Activated naive CD4-positive, alpha-beta T cell treated with anti-CD3 and anti-CD28 coated beads, Interleukin-2, amount 50 U/mL, for 24 hours (primary cell): Measurements from ENCODE around the gene DLD.

Experiments used
- H3K27ac Mint-ChIP-seq: one replicate; pipeline ENCODE4 v1.8.0; 2021; ENCODE audit warnings: mild to moderate bottlenecking, mixed read lengths
- H3K27me3 Mint-ChIP-seq: one replicate; pipeline ENCODE4 v1.8.0; 2021; ENCODE audit warnings: mixed read lengths
- H3K36me3 Mint-ChIP-seq: one replicate; pipeline ENCODE4 v1.8.0; 2021; ENCODE audit warnings: mixed read lengths
- H3K4me1 Mint-ChIP-seq: one replicate; pipeline ENCODE4 v1.8.0; 2021; ENCODE audit warnings: mixed read lengths
- H3K4me3 Mint-ChIP-seq: one replicate; pipeline ENCODE4 v1.8.0; 2021; ENCODE audit warnings: mild to moderate bottlenecking, mixed read lengths
- H3K9me3 Mint-ChIP-seq: one replicate; pipeline ENCODE4 v1.8.0; 2021; ENCODE audit warnings: mixed read lengths

The DLD gene

DNA sequence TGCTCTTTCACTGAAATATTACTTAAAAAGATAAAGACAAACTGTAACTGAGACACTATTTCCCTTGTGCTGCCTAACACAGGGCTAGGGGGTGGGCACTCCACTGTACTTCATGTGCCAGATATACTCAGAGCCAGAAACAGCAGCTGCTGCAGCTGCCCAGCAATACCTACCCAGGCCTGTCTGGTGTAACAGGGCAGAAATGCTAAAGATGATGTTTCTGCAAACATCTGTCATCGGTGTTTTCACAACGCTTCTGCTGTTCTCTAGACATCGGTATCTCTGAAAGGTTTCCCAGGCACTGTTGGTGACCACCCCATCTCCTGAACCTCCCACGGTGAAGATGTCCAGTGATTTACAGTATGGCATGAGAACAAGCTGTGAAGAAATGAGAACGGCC is 69.3 kb downstream of the DLD start:
- Mint-ChIP-seq H3K4me3 (no peak overlapping the region), H3K9me3 (no peaks in the 10 kb centered on the region), H3K36me3 (no peaks in the 10 kb centered on the region), H3K27me3 (peaks cover 4% of the 10 kb centered on the region), H3K27ac (no peak overlapping the region), H3K4me1 (no peaks in the 10 kb centered on the region)

- Mint-ChIP-seq H3K9me3 (no peaks in the 10 kb centered on the region), H3K36me3 (no peaks in the 10 kb centered on the region), H3K27me3 (peaks cover 4% of the 10 kb centered on the region), H3K4me1 (no peaks in the 10 kb centered on the region), H3K4me3 (no peak overlapping the region), H3K27ac (no peak overlapping the region)
These were observed 70.4 kb downstream of the DLD start for GRCh38 chr7:107961405-107961804.

DNA sequence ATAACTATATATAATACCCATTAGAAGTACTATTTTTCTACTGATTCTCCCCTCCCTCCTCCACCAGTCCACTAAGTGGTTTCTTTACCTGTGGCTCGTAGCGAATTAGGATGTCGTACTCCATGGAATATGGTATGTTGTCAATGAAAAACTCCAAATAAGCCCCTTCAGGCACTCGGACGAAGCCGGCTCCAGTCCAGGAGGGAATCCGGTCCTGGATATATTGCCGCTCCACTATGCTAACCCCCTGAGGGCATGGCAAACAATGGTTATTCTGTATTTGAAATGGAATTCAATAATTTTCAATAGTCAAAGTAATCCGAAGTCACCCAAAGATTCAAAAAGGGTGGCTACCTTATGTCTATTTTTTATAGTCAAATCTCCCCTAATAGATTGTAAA is 71.8 kb downstream of the DLD start:
- H3K9me3 Mint-ChIP-seq: no peaks in the 10 kb centered on the region
- H3K27me3 Mint-ChIP-seq: peaks cover 4% of the 10 kb centered on the region
- H3K36me3 Mint-ChIP-seq: no peaks in the 10 kb centered on the region
- no peak overlapping the region for H3K4me3 Mint-ChIP-seq
- H3K27ac Mint-ChIP-seq: no peak overlapping the region
- H3K4me1 Mint-ChIP-seq: no peaks in the 10 kb centered on the region

- Mint-ChIP-seq H3K4me3 (no peak overlapping the region), H3K27me3 (peaks cover 4% of the 10 kb centered on the region), H3K9me3 (no peaks in the 10 kb centered on the region), H3K4me1 (no peaks in the 10 kb centered on the region), H3K27ac (no peak overlapping the region), H3K36me3 (no peaks in the 10 kb centered on the region)
These were observed 73.5 kb downstream of the DLD start for GRCh38 chr7:107964510-107964909.

DNA sequence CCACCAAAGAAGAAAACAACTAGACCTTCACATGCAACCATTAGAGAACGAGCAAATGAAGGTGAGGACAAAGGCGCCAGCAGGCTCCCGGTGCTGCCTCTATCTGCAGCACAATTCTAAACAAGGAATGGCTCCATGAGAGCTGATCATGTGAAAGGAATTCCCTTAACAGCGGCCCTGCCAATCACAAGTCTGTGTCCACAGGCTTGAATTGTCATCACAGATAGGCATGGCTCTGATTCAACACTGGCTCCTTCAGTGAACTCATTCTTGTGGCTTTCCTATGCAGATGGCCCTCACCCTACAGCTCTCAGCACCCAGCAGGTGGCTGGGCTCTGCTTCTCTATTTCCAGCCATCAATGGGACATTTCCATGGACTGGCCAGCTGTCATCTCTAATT is 75.7 kb downstream of the DLD start:
- H3K4me1 Mint-ChIP-seq: no peaks in the 10 kb centered on the region
- H3K36me3 Mint-ChIP-seq: no peaks in the 10 kb centered on the region
- peaks cover 1% of the 10 kb centered on the region for H3K27me3 Mint-ChIP-seq

GRCh38 chr7:107967420-107967819 is 76.4 kb downstream of the DLD start:
- H3K4me3 Mint-ChIP-seq: no peak overlapping the region
- H3K36me3 Mint-ChIP-seq: no peaks in the 10 kb centered on the region
- no peak overlapping the region for H3K27ac Mint-ChIP-seq
- no peaks in the 10 kb centered on the region for H3K27me3 Mint-ChIP-seq
- H3K9me3 Mint-ChIP-seq: no peaks in the 10 kb centered on the region
- H3K4me1 Mint-ChIP-seq: no peaks in the 10 kb centered on the region

More for the DNA sequence above, 75.7 kb downstream of the DLD start:
- Mint-ChIP-seq H3K4me3 (no peak overlapping the region), H3K27ac (no peak overlapping the region), H3K9me3 (no peaks in the 10 kb centered on the region)

- no peak overlapping the region for H3K27ac Mint-ChIP-seq
These were observed 77.5 kb downstream of the DLD start for GRCh38 chr7:107968449-107968848.

DNA sequence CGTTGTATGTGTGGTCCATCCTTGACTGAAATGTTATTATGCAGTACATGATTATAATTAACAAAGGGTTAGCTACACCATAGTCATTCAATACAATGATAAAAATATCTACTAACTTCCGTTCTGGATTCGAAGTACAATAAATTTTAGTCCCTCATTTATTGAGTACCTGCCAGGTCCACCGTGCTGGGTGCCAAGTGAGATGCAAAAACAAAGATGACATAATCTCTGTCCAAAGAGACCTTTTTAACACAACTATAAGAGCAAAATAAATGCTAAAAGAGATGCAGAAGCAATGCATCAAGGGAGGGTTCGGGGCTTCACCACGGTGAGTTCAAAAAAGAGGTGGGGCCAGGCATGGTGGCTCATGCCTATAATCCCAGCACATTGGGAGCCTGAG is 78.9 kb downstream of the DLD start:
- Mint-ChIP-seq H3K27me3 (peaks cover 2% of the 10 kb centered on the region), H3K4me1 (no peaks in the 10 kb centered on the region), H3K4me3 (no peak overlapping the region), H3K9me3 (no peaks in the 10 kb centered on the region), H3K27ac (no peak overlapping the region), H3K36me3 (no peaks in the 10 kb centered on the region)

More at GRCh38 chr7:107968449-107968848, 77.5 kb downstream of the DLD start:
- H3K27me3 Mint-ChIP-seq: peaks cover 2% of the 10 kb centered on the region
- no peak overlapping the region for H3K4me3 Mint-ChIP-seq
- no peaks in the 10 kb centered on the region for H3K36me3 Mint-ChIP-seq
- H3K9me3 Mint-ChIP-seq: no peaks in the 10 kb centered on the region
- H3K4me1 Mint-ChIP-seq: no peaks in the 10 kb centered on the region
